ENCODE results near the gene ANKRD13D. TPM values are rescaled to one million over a fixed set of nuclear protein-coding genes. Genes with fewer than 3 reads are reported as not detected.

The ANKRD13D gene
- total RNA-seq, 1 donor from 2014 or later, result 40.8 TPM

- no peak overlapping the region for H3K27ac Mint-ChIP-seq (ENCODE audit: unreplicated experiment)
- H3K4me1 ChIP-seq (ENCODE audit: insufficient read depth, low read length), result no peaks in the 10 kb centered on the region
- FAIRE-seq, result no peak
- H3K4me3 ChIP-seq (ENCODE audit: insufficient read depth, low read depth, low read length), result no peak overlapping the region
- H3K9ac ChIP-seq (ENCODE audit: low read length), result no peak overlapping the region
- no peak overlapping the region for H3K4me2 ChIP-seq (ENCODE audit: low read length)
- H3K79me2 ChIP-seq (ENCODE audit: insufficient read depth, low read length), result no peaks in the 10 kb centered on the region
- H3K4me3 Mint-ChIP-seq (ENCODE audit: unreplicated experiment), result no peak overlapping the region
- H3K27me3 Mint-ChIP-seq (ENCODE audit: low read depth, unreplicated experiment), result no peaks in the 10 kb centered on the region
- no peak overlapping the region for H2AFZ ChIP-seq (ENCODE audit: low read depth, low read length)
- no peak overlapping the region for H3K27ac ChIP-seq (ENCODE audit: low read depth, low read length)
- H3K9me3 Mint-ChIP-seq (ENCODE audit: unreplicated experiment), result no peaks in the 10 kb centered on the region
- no peak for DNase-seq (ENCODE audit: low read depth)
- H3K36me3 ChIP-seq (ENCODE audit: insufficient read depth, low read length), result no peaks in the 10 kb centered on the region
- H4K20me1 ChIP-seq (ENCODE audit: insufficient read depth, low read length), result no peaks in the 10 kb centered on the region
- H3K4me1 Mint-ChIP-seq (ENCODE audit: low read depth, unreplicated experiment), result no peaks in the 10 kb centered on the region
- no peaks in the 10 kb centered on the region for H3K27me3 ChIP-seq (ENCODE audit: insufficient read depth, low read length)
- H3K36me3 Mint-ChIP-seq (ENCODE audit: low read depth, unreplicated experiment), result peaks cover 3% of the 10 kb centered on the region
- H3K9me3 ChIP-seq (ENCODE audit: insufficient read depth, low read depth, low read length), result no peaks in the 10 kb centered on the region
- TF ChIP-seq EZH2 (IDR thresholded peaks at IDR 0.05; ENCODE audit: insufficient read depth, low read length) (no peak), CTCF (IDR thresholded peaks at IDR 0.05; ENCODE audit: insufficient read depth, low read depth, low read length) (no peak)
Measured at GRCh38 chr11:67311556-67312082, 22.5 kb downstream of the ANKRD13D start.

- peaks cover 3% of the 10 kb centered on the region for H3K36me3 Mint-ChIP-seq (ENCODE audit: low read depth, unreplicated experiment)
- TF ChIP-seq CTCF (IDR thresholded peaks at IDR 0.05; ENCODE audit: insufficient read depth, low read depth, low read length), result no peak
- no peaks in the 10 kb centered on the region for H3K4me1 Mint-ChIP-seq (ENCODE audit: low read depth, unreplicated experiment)
- no peaks in the 10 kb centered on the region for H3K9me3 Mint-ChIP-seq (ENCODE audit: unreplicated experiment)
- Histone ChIP-seq H3K79me2 (ENCODE audit: insufficient read depth, low read length) (no peaks in the 10 kb centered on the region), H2AFZ (ENCODE audit: low read depth, low read length) (no peak overlapping the region), H3K4me2 (ENCODE audit: low read length) (no peak overlapping the region), H3K9ac (ENCODE audit: low read length) (no peak overlapping the region), H3K27ac (ENCODE audit: low read depth, low read length) (no peak overlapping the region), H4K20me1 (ENCODE audit: insufficient read depth, low read length) (no peaks in the 10 kb centered on the region), H3K36me3 (ENCODE audit: insufficient read depth, low read length) (no peaks in the 10 kb centered on the region), H3K9me3 (ENCODE audit: insufficient read depth, low read depth, low read length) (no peaks in the 10 kb centered on the region), H3K4me1 (ENCODE audit: insufficient read depth, low read length) (no peaks in the 10 kb centered on the region), H3K27me3 (ENCODE audit: insufficient read depth, low read length) (no peaks in the 10 kb centered on the region), H3K4me3 (ENCODE audit: insufficient read depth, low read depth, low read length) (no peak overlapping the region)
- no peak for FAIRE-seq
- H3K27me3 Mint-ChIP-seq (ENCODE audit: low read depth, unreplicated experiment), result no peaks in the 10 kb centered on the region
- H3K4me3 Mint-ChIP-seq (ENCODE audit: unreplicated experiment), result no peak overlapping the region
- H3K27ac Mint-ChIP-seq (ENCODE audit: unreplicated experiment), result no peak overlapping the region
- DNase-seq (ENCODE audit: low read depth), result no peak
Measured at GRCh38 chr11:67312187-67313021, 23.3 kb downstream of the ANKRD13D start.

Data from astrocyte (in vitro differentiated cells and primary cell).